ENCODE data around the gene GDPD1.

Gene GDPD1

DNA sequence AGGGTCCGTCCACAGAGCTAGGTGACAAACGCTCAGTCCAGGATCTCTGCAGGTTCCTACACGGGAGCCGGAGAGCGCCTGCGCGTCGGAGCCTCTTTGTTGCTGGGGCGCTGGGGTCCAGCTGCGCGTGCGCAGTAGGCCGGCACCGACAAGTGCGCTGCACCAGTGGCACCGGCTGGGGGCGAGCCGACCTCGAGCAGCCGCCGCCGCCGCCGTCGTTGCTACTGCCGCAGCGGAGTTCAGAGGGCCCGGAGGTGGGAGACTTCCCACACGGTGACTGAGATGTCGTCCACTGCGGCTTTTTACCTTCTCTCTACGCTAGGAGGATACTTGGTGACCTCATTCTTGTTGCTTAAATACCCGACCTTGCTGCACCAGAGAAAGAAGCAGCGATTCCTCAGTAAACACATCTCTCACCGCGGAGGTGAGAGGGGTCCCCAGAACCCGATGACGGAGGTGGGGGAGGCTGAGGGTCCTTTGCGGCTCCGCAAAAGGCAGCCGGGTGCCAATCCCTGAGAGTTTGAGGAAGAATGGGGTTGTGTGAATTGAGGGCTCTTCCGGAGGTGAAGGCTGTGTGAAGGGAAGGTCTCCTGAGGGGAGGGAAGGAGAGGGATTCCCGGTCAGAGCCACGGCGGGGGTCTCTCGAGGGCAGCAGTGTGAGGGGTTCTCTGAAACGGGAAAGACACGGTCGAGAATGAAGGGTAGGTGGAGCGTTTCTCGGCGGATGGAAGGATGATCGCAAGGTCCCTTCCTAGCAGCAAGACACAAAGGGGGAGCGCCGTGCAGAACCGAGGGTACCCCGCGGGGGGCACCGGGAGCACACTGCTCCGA, at the start of gene GDPD1:
TSS of gene GDPD1 (plus strand) at position 184 of the 831 bp plus-strand sequence. CDS start at position 283, 99 bp downstream.
- H3K79me2 ChIP-seq (ENCODE audit: control insufficient read depth, low read length), result no peaks in the 10 kb centered on the region
- peaks cover 5% of the 10 kb centered on the region; the same call in 1 of the 2 replicates for H3F3A ChIP-seq (ENCODE audit: control insufficient read depth, insufficient read depth)
- H3K4me3 ChIP-seq (ENCODE audit: low read length), result peak within 1 kb of the TSS; percentile 97
- no peaks in the 10 kb centered on the region for H3K9me3 ChIP-seq (ENCODE audit: control insufficient read depth, insufficient read depth, low read length)
- no peaks in the 10 kb centered on the region for H4K20me1 ChIP-seq (ENCODE audit: control insufficient read depth, insufficient read depth, low read depth, low read length)
- H3K4me1 ChIP-seq (ENCODE audit: control insufficient read depth, low read length), result peaks cover 13% of the 10 kb centered on the region
- TF ChIP-seq, protein P1, sequence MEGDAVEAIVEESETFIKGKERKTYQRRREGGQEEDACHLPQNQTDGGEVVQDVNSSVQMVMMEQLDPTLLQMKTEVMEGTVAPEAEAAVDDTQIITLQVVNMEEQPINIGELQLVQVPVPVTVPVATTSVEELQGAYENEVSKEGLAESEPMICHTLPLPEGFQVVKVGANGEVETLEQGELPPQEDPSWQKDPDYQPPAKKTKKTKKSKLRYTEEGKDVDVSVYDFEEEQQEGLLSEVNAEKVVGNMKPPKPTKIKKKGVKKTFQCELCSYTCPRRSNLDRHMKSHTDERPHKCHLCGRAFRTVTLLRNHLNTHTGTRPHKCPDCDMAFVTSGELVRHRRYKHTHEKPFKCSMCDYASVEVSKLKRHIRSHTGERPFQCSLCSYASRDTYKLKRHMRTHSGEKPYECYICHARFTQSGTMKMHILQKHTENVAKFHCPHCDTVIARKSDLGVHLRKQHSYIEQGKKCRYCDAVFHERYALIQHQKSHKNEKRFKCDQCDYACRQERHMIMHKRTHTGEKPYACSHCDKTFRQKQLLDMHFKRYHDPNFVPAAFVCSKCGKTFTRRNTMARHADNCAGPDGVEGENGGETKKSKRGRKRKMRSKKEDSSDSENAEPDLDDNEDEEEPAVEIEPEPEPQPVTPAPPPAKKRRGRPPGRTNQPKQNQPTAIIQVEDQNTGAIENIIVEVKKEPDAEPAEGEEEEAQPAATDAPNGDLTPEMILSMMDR (IDR thresholded peaks at IDR 0.05; ENCODE audit: low read depth, low read length, poor library complexity, severe bottlenecking), result peak; percentile 68
- no peak for TF ChIP-seq EZH2phosphoT487 (IDR thresholded peaks at IDR 0.05; ENCODE audit: borderline replicate concordance, low read length)
- peaks cover under 1% of the 10 kb centered on the region; the same call in 1 of the 2 replicates for H3K36me3 ChIP-seq (ENCODE audit: control insufficient read depth, low read length)
- peak within 1 kb of the TSS; percentile 58 for H3K27ac ChIP-seq (ENCODE audit: low read depth, low read length)
- 0 out of 2 replicates have a peak, but pooled peaks cover 3% of the 10 kb centered on the region for H3K27me3 ChIP-seq (ENCODE audit: control insufficient read depth, low read length)
- H3K4me2 ChIP-seq (ENCODE audit: low read length), result peak within 1 kb of the TSS; percentile 96
- H3K9me2 ChIP-seq (replicated peaks; ENCODE audit: control insufficient read depth, low read length), result no peaks in the 10 kb centered on the region

DNA sequence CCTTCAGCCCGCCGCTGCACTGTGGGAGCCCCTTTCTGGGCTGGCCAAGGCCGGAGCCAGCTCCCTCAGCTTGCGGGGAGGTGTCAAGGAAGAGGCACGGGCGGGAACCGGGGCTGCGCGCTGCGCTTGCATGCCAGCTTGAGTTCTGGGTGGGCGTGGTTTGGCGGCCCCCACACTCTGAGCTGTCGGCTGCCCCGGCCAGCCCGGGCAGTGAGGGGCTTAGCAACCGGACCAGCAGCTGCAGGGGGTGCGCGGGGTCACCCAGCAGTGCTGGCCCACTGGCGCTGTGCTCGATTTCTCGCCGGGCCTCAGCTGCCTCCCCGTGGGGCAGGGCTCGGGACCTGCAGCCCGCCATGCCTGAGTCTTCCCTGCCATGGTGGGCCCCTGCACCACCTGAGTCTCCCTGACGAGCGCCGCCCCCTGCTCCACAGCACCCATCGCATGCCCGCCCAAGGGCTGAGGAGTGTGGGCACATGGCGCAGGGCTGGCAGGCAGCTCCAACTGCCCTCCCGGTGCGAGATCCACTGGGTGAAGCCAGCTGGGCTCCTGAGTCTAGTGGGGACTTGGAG, 47.8 kb upstream of the GDPD1 start:
- Histone ChIP-seq H3K9me3 (ENCODE audit: control insufficient read depth, insufficient read depth, low read length) (no peaks in the 10 kb centered on the region), H3K27me3 (ENCODE audit: control insufficient read depth, low read length) (no peaks in the 10 kb centered on the region), H3K4me1 (ENCODE audit: control insufficient read depth, low read length) (no peaks in the 10 kb centered on the region; the same call in 1 of the 2 replicates), H3F3A (ENCODE audit: control insufficient read depth, insufficient read depth) (no peaks in the 10 kb centered on the region), H3K27ac (ENCODE audit: low read depth, low read length) (no peak overlapping the region), H3K4me2 (ENCODE audit: low read length) (no peak overlapping the region), H3K9me2 (replicated peaks; ENCODE audit: control insufficient read depth, low read length) (no peaks in the 10 kb centered on the region), H3K4me3 (ENCODE audit: low read length) (no peak overlapping the region), H4K20me1 (ENCODE audit: control insufficient read depth, insufficient read depth, low read depth, low read length) (no peaks in the 10 kb centered on the region), H3K79me2 (ENCODE audit: control insufficient read depth, low read length) (peaks cover 53% of the 10 kb centered on the region), H3K36me3 (ENCODE audit: control insufficient read depth, low read length) (peaks cover 67% of the 10 kb centered on the region)
- TF ChIP-seq, protein P1 (IDR thresholded peaks at IDR 0.05; ENCODE audit: low read depth, low read length, poor library complexity, severe bottlenecking), result no peak
- no peak for TF ChIP-seq EZH2phosphoT487 (IDR thresholded peaks at IDR 0.05; ENCODE audit: borderline replicate concordance, low read length)

DNA sequence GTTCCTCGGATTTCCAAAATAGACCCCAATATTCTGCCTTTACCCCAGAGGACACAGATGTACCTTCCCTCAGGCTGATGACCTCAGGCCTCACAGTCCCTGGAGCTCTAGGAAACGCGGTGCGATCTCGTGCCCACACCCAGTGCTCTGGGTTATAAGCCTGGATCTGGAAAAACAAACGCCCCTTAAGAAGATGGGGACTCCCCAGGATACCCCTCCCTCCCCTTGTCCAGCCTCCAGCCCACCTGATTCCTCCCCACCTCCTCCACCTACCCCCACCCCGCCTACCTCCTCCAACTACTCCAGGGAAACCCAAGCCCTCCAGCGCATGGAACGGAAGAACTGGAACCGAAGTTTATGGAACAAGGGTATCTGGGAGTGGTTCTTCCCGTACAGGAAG, 45.6 kb upstream of the GDPD1 start:
- Histone ChIP-seq H3F3A (ENCODE audit: control insufficient read depth, insufficient read depth) (no peaks in the 10 kb centered on the region), H3K4me2 (ENCODE audit: low read length) (no peak overlapping the region), H3K4me3 (ENCODE audit: low read length) (no peak overlapping the region), H3K9me3 (ENCODE audit: control insufficient read depth, insufficient read depth, low read length) (no peaks in the 10 kb centered on the region), H3K36me3 (ENCODE audit: control insufficient read depth, low read length) (peaks cover 51% of the 10 kb centered on the region), H3K27me3 (ENCODE audit: control insufficient read depth, low read length) (no peaks in the 10 kb centered on the region), H3K4me1 (ENCODE audit: control insufficient read depth, low read length) (peaks cover 5% of the 10 kb centered on the region), H3K9me2 (replicated peaks; ENCODE audit: control insufficient read depth, low read length) (no peaks in the 10 kb centered on the region), H3K79me2 (ENCODE audit: control insufficient read depth, low read length) (peaks cover 41% of the 10 kb centered on the region), H4K20me1 (ENCODE audit: control insufficient read depth, insufficient read depth, low read depth, low read length) (no peaks in the 10 kb centered on the region), H3K27ac (ENCODE audit: low read depth, low read length) (no peak overlapping the region)
- no peak for TF ChIP-seq EZH2phosphoT487 (IDR thresholded peaks at IDR 0.05; ENCODE audit: borderline replicate concordance, low read length)
- TF ChIP-seq, protein P1 (IDR thresholded peaks at IDR 0.05; ENCODE audit: low read depth, low read length, poor library complexity, severe bottlenecking), result no peak

All from DOHH2 (cell line).